Endometrium (tissue), 2 donors: ENCODE data around the gene DPP6.
"Not testable (repeated sequence)": the region's sequence is repeated elsewhere in the genome, so short reads cannot be mapped to it uniquely, and the experiment has no call there.

Source experiments
- FAIRE-seq: peaks from 2 replicates; lab custom pipeline; 2012; peaks lifted over from hg19 to GRCh38; lab: Jason Lieb, UNC
- donor health status: control.
- donor health status: control.

Gene DPP6

GRCh38 chr7:154910977-154911376 is 858.8 kb downstream of the DPP6 start:
- FAIRE-seq: no peak

- FAIRE-seq: no peak
Observed at GRCh38 chr7:154911411-154911810, 859.2 kb downstream of the DPP6 start.

- no peak for FAIRE-seq
Observed at GRCh38 chr7:154911862-154912455, 859.8 kb downstream of the DPP6 start.

- no peak for FAIRE-seq
Observed at GRCh38 chr7:154912871-154913637, 860.9 kb downstream of the DPP6 start.

- no peak for FAIRE-seq
Observed at GRCh38 chr7:154913638-154914307, 861.6 kb downstream of the DPP6 start.

- no peak for FAIRE-seq
Observed at GRCh38 chr7:154914308-154914995, 862.3 kb downstream of the DPP6 start.

- no peak for FAIRE-seq
Observed at GRCh38 chr7:154914996-154915380, 862.8 kb downstream of the DPP6 start.

GRCh38 chr7:154915600-154915999 is 863.4 kb downstream of the DPP6 start:
- no peak for FAIRE-seq

- FAIRE-seq: no peak
Observed at GRCh38 chr7:154916381-154916780, 864.2 kb downstream of the DPP6 start.

- no peak for FAIRE-seq
Observed at GRCh38 chr7:154916856-154917807, 864.9 kb downstream of the DPP6 start.

- FAIRE-seq: no peak
Observed at GRCh38 chr7:154917808-154918160, 865.6 kb downstream of the DPP6 start.

- no peak for FAIRE-seq
Observed at GRCh38 chr7:154918266-154918665, 866.1 kb downstream of the DPP6 start.

GRCh38 chr7:154918741-154919140 is 866.5 kb downstream of the DPP6 start:
- no peak for FAIRE-seq

GRCh38 chr7:154919344-154920225 is 867.4 kb downstream of the DPP6 start:
- no peak for FAIRE-seq

GRCh38 chr7:154922472-154922871 is 870.3 kb downstream of the DPP6 start:
- not testable (repeated sequence) for FAIRE-seq

GRCh38 chr7:154927624-154928125 is 875.5 kb downstream of the DPP6 start:
- FAIRE-seq: peak; percentile 87

GRCh38 chr7:154928136-154929005 is 876.2 kb downstream of the DPP6 start:
- peak; percentile 100 for FAIRE-seq

GRCh38 chr7:154929006-154929726 is 877.0 kb downstream of the DPP6 start:
- FAIRE-seq: no peak

- FAIRE-seq: no peak
Observed at GRCh38 chr7:154931906-154932305, 879.7 kb downstream of the DPP6 start.
